ENCODE measurements around the gene TMEM203. TPM values are rescaled to one million over a fixed set of nuclear protein-coding genes. Genes with fewer than 3 reads are reported as not detected.

Gene TMEM203
- total and polyA plus RNA-seq, 4 donors = 19.9 to 27.5 (median 21.5) TPM

DNA sequence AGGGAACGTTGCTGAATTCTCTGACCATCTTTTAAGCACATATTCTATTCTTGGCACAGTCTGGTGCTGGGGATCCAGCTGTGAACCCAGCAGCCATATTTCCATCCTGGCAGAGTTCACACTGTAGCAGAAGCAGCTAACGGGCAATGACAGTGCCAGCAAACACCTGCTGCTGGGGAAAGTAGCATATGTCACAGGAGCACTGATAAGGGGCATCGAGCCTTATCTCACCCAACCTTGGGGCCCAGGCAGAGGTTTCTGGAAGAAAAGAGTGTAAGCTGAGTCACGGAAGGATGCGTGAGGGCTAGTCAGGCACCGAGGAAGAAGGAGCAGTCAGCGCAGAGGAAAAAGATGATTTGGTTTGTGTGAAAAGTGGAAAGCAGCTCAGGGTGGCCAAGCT, 1.2 kb upstream of the TMEM203 start:
- DNase-seq (ENCODE audit: low spot score) = no peak
- peaks cover 0 to 5% (median 0%) of the 10 kb centered on the region in 4 donors for H3K36me3 ChIP-seq (ENCODE audit: control insufficient read depth in 4 of 4, insufficient read depth in 3 of 4, low read depth in 1 of 4, low read length in 3 of 4)
- H3K4me3 ChIP-seq (ENCODE audit: low read depth in 1 of 3, low read length in 3 of 3) = peak overlapping the region in 1 of 3 donors; percentile 96
- H3K4me1 ChIP-seq (ENCODE audit: control insufficient read depth in 4 of 4, insufficient read depth in 4 of 4, low read length in 3 of 4) = peaks cover 20 to 53% (median 48%) of the 10 kb centered on the region in 4 donors
- no peak overlapping the region for H3K27ac ChIP-seq (ENCODE audit: low read depth in 1 of 2, low read length in 2 of 2)
- no peak for TF ChIP-seq RXRA (IDR thresholded peaks at IDR 0.05)
- TF ChIP-seq JUND (IDR thresholded peaks at IDR 0.05) = no peak
- no peak for TF ChIP-seq TAF1 (conservative IDR thresholded peaks at IDR 0.05)
- TF ChIP-seq, protein P1, sequence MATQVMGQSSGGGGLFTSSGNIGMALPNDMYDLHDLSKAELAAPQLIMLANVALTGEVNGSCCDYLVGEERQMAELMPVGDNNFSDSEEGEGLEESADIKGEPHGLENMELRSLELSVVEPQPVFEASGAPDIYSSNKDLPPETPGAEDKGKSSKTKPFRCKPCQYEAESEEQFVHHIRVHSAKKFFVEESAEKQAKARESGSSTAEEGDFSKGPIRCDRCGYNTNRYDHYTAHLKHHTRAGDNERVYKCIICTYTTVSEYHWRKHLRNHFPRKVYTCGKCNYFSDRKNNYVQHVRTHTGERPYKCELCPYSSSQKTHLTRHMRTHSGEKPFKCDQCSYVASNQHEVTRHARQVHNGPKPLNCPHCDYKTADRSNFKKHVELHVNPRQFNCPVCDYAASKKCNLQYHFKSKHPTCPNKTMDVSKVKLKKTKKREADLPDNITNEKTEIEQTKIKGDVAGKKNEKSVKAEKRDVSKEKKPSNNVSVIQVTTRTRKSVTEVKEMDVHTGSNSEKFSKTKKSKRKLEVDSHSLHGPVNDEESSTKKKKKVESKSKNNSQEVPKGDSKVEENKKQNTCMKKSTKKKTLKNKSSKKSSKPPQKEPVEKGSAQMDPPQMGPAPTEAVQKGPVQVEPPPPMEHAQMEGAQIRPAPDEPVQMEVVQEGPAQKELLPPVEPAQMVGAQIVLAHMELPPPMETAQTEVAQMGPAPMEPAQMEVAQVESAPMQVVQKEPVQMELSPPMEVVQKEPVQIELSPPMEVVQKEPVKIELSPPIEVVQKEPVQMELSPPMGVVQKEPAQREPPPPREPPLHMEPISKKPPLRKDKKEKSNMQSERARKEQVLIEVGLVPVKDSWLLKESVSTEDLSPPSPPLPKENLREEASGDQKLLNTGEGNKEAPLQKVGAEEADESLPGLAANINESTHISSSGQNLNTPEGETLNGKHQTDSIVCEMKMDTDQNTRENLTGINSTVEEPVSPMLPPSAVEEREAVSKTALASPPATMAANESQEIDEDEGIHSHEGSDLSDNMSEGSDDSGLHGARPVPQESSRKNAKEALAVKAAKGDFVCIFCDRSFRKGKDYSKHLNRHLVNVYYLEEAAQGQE (IDR thresholded peaks at IDR 0.05) = no peak
- TF ChIP-seq ZBTB33 (IDR thresholded peaks at IDR 0.05) = no peak
- TF ChIP-seq, protein P2, sequence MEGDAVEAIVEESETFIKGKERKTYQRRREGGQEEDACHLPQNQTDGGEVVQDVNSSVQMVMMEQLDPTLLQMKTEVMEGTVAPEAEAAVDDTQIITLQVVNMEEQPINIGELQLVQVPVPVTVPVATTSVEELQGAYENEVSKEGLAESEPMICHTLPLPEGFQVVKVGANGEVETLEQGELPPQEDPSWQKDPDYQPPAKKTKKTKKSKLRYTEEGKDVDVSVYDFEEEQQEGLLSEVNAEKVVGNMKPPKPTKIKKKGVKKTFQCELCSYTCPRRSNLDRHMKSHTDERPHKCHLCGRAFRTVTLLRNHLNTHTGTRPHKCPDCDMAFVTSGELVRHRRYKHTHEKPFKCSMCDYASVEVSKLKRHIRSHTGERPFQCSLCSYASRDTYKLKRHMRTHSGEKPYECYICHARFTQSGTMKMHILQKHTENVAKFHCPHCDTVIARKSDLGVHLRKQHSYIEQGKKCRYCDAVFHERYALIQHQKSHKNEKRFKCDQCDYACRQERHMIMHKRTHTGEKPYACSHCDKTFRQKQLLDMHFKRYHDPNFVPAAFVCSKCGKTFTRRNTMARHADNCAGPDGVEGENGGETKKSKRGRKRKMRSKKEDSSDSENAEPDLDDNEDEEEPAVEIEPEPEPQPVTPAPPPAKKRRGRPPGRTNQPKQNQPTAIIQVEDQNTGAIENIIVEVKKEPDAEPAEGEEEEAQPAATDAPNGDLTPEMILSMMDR (IDR thresholded peaks at IDR 0.05; ENCODE audit: low read depth, low read length, missing input control) = no peak
- no peak for TF ChIP-seq FOXA1 (IDR thresholded peaks at IDR 0.05)
- no peak for TF ChIP-seq HNF4A (conservative IDR thresholded peaks at IDR 0.05)
- TF ChIP-seq FOXA2 (IDR thresholded peaks at IDR 0.05) = no peak
- no peak for TF ChIP-seq YY1 (IDR thresholded peaks at IDR 0.05)
- no peak for TF ChIP-seq RAD21 (IDR thresholded peaks at IDR 0.05)
- TF ChIP-seq, protein P3, sequence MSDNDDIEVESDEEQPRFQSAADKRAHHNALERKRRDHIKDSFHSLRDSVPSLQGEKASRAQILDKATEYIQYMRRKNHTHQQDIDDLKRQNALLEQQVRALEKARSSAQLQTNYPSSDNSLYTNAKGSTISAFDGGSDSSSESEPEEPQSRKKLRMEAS (IDR thresholded peaks at IDR 0.05) = no peak
- no peak for TF ChIP-seq ATF3 (IDR thresholded peaks at IDR 0.05)
- no peak for TF ChIP-seq GABPA (IDR thresholded peaks at IDR 0.05 in 1 of 2, conservative IDR thresholded peaks at IDR 0.05 in 1 of 2)
- no peak for TF ChIP-seq EGR1 (IDR thresholded peaks at IDR 0.05; ENCODE audit: low read depth in 2 of 2)
- TF ChIP-seq HNF4G (IDR thresholded peaks at IDR 0.05) = no peak
- no peak for TF ChIP-seq NR2F2 (IDR thresholded peaks at IDR 0.05)
- WGBS = 79% methylated on average over 7 of the region's 7 CpGs
- no peaks in the 10 kb centered on the region for H3K27me3 ChIP-seq (ENCODE audit: control insufficient read depth in 4 of 4, insufficient read depth in 4 of 4, low read length in 3 of 4)
- no peak overlapping the region for H3K9ac ChIP-seq (ENCODE audit: low read depth in 1 of 2, low read length in 2 of 2)
- H3K9me3 ChIP-seq (ENCODE audit: control insufficient read depth in 4 of 4, low read length in 3 of 4) = no peaks in the 10 kb centered on the region
